Measurements from ENCODE around the gene CARTPT.

GRCh38 chr5:71684309-71684708 is 34.8 kb upstream of the CARTPT start:
- TF ChIP-seq, protein P1, sequence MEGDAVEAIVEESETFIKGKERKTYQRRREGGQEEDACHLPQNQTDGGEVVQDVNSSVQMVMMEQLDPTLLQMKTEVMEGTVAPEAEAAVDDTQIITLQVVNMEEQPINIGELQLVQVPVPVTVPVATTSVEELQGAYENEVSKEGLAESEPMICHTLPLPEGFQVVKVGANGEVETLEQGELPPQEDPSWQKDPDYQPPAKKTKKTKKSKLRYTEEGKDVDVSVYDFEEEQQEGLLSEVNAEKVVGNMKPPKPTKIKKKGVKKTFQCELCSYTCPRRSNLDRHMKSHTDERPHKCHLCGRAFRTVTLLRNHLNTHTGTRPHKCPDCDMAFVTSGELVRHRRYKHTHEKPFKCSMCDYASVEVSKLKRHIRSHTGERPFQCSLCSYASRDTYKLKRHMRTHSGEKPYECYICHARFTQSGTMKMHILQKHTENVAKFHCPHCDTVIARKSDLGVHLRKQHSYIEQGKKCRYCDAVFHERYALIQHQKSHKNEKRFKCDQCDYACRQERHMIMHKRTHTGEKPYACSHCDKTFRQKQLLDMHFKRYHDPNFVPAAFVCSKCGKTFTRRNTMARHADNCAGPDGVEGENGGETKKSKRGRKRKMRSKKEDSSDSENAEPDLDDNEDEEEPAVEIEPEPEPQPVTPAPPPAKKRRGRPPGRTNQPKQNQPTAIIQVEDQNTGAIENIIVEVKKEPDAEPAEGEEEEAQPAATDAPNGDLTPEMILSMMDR (IDR thresholded peaks at IDR 0.05; ENCODE audit: low read length) = no peak
- TF ChIP-seq EZH2 (IDR thresholded peaks at IDR 0.05; ENCODE audit: borderline replicate concordance, low read length) = no peak
